ENCODE data around the gene CASP10.
"Not testable (repeated sequence)": the region's sequence is repeated elsewhere in the genome, so short reads cannot be mapped to it uniquely, and the experiment has no call there.

Gene CASP10

GRCh38 chr2:201156036-201156435 lies 26.9 kb upstream of the CASP10 start:
- no peak for DNase-seq

GRCh38 chr2:201156640-201157039 lies 26.3 kb upstream of the CASP10 start:
- no peak for DNase-seq

GRCh38 chr2:201157694-201158093 lies 25.2 kb upstream of the CASP10 start:
- peak; percentile 55 for DNase-seq

- peak; percentile 82 for DNase-seq
These were observed 24.6 kb upstream of the CASP10 start for GRCh38 chr2:201158111-201158929.

GRCh38 chr2:201164166-201164565 lies 18.8 kb upstream of the CASP10 start:
- DNase-seq, result no peak

- DNase-seq, result no peak
These were observed 15.4 kb upstream of the CASP10 start for GRCh38 chr2:201167546-201167945.

- not testable (repeated sequence) for DNase-seq
These were observed 14.4 kb upstream of the CASP10 start for GRCh38 chr2:201168496-201168895.

GRCh38 chr2:201171259-201171814 lies 11.6 kb upstream of the CASP10 start:
- DNase-seq, result no peak

GRCh38 chr2:201172279-201172678 lies 10.7 kb upstream of the CASP10 start:
- DNase-seq, result no peak

- no peak for DNase-seq
These were observed 8.3 kb upstream of the CASP10 start for GRCh38 chr2:201174687-201175086.

GRCh38 chr2:201176081-201176481 lies 6.9 kb upstream of the CASP10 start:
- DNase-seq, result no peak

GRCh38 chr2:201180010-201180409 lies 2.9 kb upstream of the CASP10 start:
- DNase-seq, result no peak

- no peak for DNase-seq
These were observed 405 bp downstream of the CASP10 start for GRCh38 chr2:201183365-201183727.

GRCh38 chr2:201183835-201184234 lies 894 bp downstream of the CASP10 start:
- DNase-seq, result not testable (repeated sequence)

- DNase-seq, result not testable (repeated sequence)
These were observed 1.3 kb downstream of the CASP10 start for GRCh38 chr2:201184248-201184647.

- DNase-seq, result no peak
These were observed 2.9 kb downstream of the CASP10 start for GRCh38 chr2:201185863-201186262.

- DNase-seq, result no peak
These were observed 4.0 kb downstream of the CASP10 start for GRCh38 chr2:201186982-201187381.

- DNase-seq, result no peak
These were observed 5.5 kb downstream of the CASP10 start for GRCh38 chr2:201188449-201188848.

GRCh38 chr2:201191132-201191875 lies 8.4 kb downstream of the CASP10 start:
- no peak for DNase-seq

GRCh38 chr2:201194097-201194496 lies 11.2 kb downstream of the CASP10 start:
- no peak for DNase-seq

GRCh38 chr2:201195331-201195730 lies 12.4 kb downstream of the CASP10 start:
- no peak for DNase-seq

- no peak for DNase-seq
These were observed 13.1 kb downstream of the CASP10 start for GRCh38 chr2:201196003-201196402.

- DNase-seq, result no peak
These were observed 13.9 kb downstream of the CASP10 start for GRCh38 chr2:201196803-201197202.

- no peak for DNase-seq
These were observed 14.8 kb downstream of the CASP10 start for GRCh38 chr2:201197781-201198180.
